ENCODE data around the gene ADARB2. TPM values are rescaled to one million over a fixed set of nuclear protein-coding genes. Genes with fewer than 3 reads are reported as not detected.

Gene ADARB2
- total RNA-seq, 1 donor from 2014 or later: 38.7 TPM

GRCh38 chr10:1324903-1325302 lies 412.4 kb downstream of the ADARB2 start:
- H3K4me1 Mint-ChIP-seq (ENCODE audit: unreplicated experiment): peaks cover 37% of the 10 kb centered on the region
- H3K27me3 Mint-ChIP-seq (ENCODE audit: unreplicated experiment): no peaks in the 10 kb centered on the region
- no peak overlapping the region for H3K4me3 Mint-ChIP-seq (ENCODE audit: unreplicated experiment)
- TF ChIP-seq CTCF (IDR thresholded peaks at IDR 0.05): no peak
- H3K36me3 Mint-ChIP-seq (ENCODE audit: unreplicated experiment): peaks cover 2% of the 10 kb centered on the region
- no peaks in the 10 kb centered on the region for H3K9me3 Mint-ChIP-seq (ENCODE audit: unreplicated experiment)
- H3K27ac Mint-ChIP-seq (ENCODE audit: unreplicated experiment): no peak overlapping the region
- no peak for DNase-seq (ENCODE audit: extremely low spot score, unreplicated experiment)

- no peak overlapping the region for H3K27ac Mint-ChIP-seq (ENCODE audit: unreplicated experiment)
- no peaks in the 10 kb centered on the region for H3K27me3 Mint-ChIP-seq (ENCODE audit: unreplicated experiment)
- H3K36me3 Mint-ChIP-seq (ENCODE audit: unreplicated experiment): peaks cover 2% of the 10 kb centered on the region
- TF ChIP-seq CTCF (IDR thresholded peaks at IDR 0.05): no peak
- no peaks in the 10 kb centered on the region for H3K9me3 Mint-ChIP-seq (ENCODE audit: unreplicated experiment)
- peaks cover 30% of the 10 kb centered on the region for H3K4me1 Mint-ChIP-seq (ENCODE audit: unreplicated experiment)
- H3K4me3 Mint-ChIP-seq (ENCODE audit: unreplicated experiment): no peak overlapping the region
- DNase-seq (ENCODE audit: extremely low spot score, unreplicated experiment): no peak
Observed at GRCh38 chr10:1323951-1324350, 413.4 kb downstream of the ADARB2 start.

- H3K27me3 Mint-ChIP-seq (ENCODE audit: unreplicated experiment): no peaks in the 10 kb centered on the region
- peaks cover 34% of the 10 kb centered on the region for H3K4me1 Mint-ChIP-seq (ENCODE audit: unreplicated experiment)
- peaks cover 2% of the 10 kb centered on the region for H3K36me3 Mint-ChIP-seq (ENCODE audit: unreplicated experiment)
- TF ChIP-seq CTCF (IDR thresholded peaks at IDR 0.05): no peak
- H3K27ac Mint-ChIP-seq (ENCODE audit: unreplicated experiment): no peak overlapping the region
- DNase-seq (ENCODE audit: extremely low spot score, unreplicated experiment): peak; percentile 6
- H3K4me3 Mint-ChIP-seq (ENCODE audit: unreplicated experiment): no peak overlapping the region
- H3K9me3 Mint-ChIP-seq (ENCODE audit: unreplicated experiment): no peaks in the 10 kb centered on the region
Observed at GRCh38 chr10:1320739-1321320, 416.5 kb downstream of the ADARB2 start.

GRCh38 chr10:1316809-1317143 lies 420.5 kb downstream of the ADARB2 start:
- no peak for DNase-seq (ENCODE audit: extremely low spot score, unreplicated experiment)
- TF ChIP-seq CTCF (IDR thresholded peaks at IDR 0.05): no peak
- Mint-ChIP-seq H3K27me3 (ENCODE audit: unreplicated experiment) (no peaks in the 10 kb centered on the region), H3K4me1 (ENCODE audit: unreplicated experiment) (peaks cover 35% of the 10 kb centered on the region), H3K4me3 (ENCODE audit: unreplicated experiment) (no peak overlapping the region), H3K9me3 (ENCODE audit: unreplicated experiment) (no peaks in the 10 kb centered on the region), H3K36me3 (ENCODE audit: unreplicated experiment) (peaks cover 2% of the 10 kb centered on the region), H3K27ac (ENCODE audit: unreplicated experiment) (peak overlapping the region; percentile 69)

- peaks cover 2% of the 10 kb centered on the region for H3K36me3 Mint-ChIP-seq (ENCODE audit: unreplicated experiment)
Observed at GRCh38 chr10:1316121-1316808, 421.1 kb downstream of the ADARB2 start.

More at GRCh38 chr10:1316121-1316808, 421.1 kb downstream of the ADARB2 start:
- Mint-ChIP-seq H3K4me1 (ENCODE audit: unreplicated experiment) (peaks cover 40% of the 10 kb centered on the region), H3K27me3 (ENCODE audit: unreplicated experiment) (no peaks in the 10 kb centered on the region), H3K9me3 (ENCODE audit: unreplicated experiment) (no peaks in the 10 kb centered on the region), H3K4me3 (ENCODE audit: unreplicated experiment) (no peak overlapping the region), H3K27ac (ENCODE audit: unreplicated experiment) (peak overlapping the region; percentile 69)
- TF ChIP-seq CTCF (IDR thresholded peaks at IDR 0.05): no peak
- no peak for DNase-seq (ENCODE audit: extremely low spot score, unreplicated experiment)
